Ishikawa (cell line): ENCODE results near the gene KLF16.

Source experiments
- CEBPB ChIP-seq: IDR thresholded peaks from 2 replicates; pipeline ENCODE4 v1.6.1; 2012
- CREB1 ChIP-seq: IDR thresholded peaks from 2 replicates; pipeline ENCODE4 v1.6.1; 2012; ENCODE audit warnings: low read depth
- EGR1 ChIP-seq: IDR thresholded peaks from 2 replicates; pipeline ENCODE4 v1.6.1; 2012
- EP300 ChIP-seq: IDR thresholded peaks from 2 replicates; pipeline ENCODE4 v1.6.1; 2012; ENCODE audit warnings: borderline replicate concordance
- FOXM1 ChIP-seq: IDR thresholded peaks from 2 replicates; pipeline ENCODE4 v1.6.1; 2012; ENCODE audit warnings: low read depth, borderline replicate concordance
- NFIC ChIP-seq: IDR thresholded peaks from 2 replicates; pipeline ENCODE4 v1.6.1; 2012
- RAD21 ChIP-seq: IDR thresholded peaks from 2 replicates; pipeline ENCODE4 v1.6.1; 2012; ENCODE audit warnings: low read depth
- TAF1 ChIP-seq: IDR thresholded peaks from 2 replicates; pipeline ENCODE4 v1.6.1; 2012; ENCODE audit warnings: low read depth, mild to moderate bottlenecking
- TCF12 ChIP-seq: IDR thresholded peaks from 2 replicates; pipeline ENCODE4 v1.6.1; 2012; ENCODE audit warnings: low read depth
- TEAD4 ChIP-seq: IDR thresholded peaks from 2 replicates; pipeline ENCODE4 v1.6.1; 2012
- USF1 ChIP-seq: IDR thresholded peaks from 2 replicates; pipeline ENCODE4 v1.6.1; 2012
- YY1 ChIP-seq: IDR thresholded peaks from 2 replicates; pipeline ENCODE4 v1.6.1; 2012; ENCODE audit warnings: low read depth
- ZBTB7A ChIP-seq: IDR thresholded peaks from 2 replicates; pipeline ENCODE4 v1.6.1; 2012; ENCODE audit warnings: low read depth
- TF ChIP-seq, protein P1 (sequence below): IDR thresholded peaks from 2 replicates; pipeline ENCODE4 v1.6.1; 2012
- TF ChIP-seq, protein P2 (sequence below): IDR thresholded peaks from 2 replicates; pipeline ENCODE4 v1.6.1; 2012; ENCODE audit warnings: low read depth, mild to moderate bottlenecking

KLF16 gene

DNA sequence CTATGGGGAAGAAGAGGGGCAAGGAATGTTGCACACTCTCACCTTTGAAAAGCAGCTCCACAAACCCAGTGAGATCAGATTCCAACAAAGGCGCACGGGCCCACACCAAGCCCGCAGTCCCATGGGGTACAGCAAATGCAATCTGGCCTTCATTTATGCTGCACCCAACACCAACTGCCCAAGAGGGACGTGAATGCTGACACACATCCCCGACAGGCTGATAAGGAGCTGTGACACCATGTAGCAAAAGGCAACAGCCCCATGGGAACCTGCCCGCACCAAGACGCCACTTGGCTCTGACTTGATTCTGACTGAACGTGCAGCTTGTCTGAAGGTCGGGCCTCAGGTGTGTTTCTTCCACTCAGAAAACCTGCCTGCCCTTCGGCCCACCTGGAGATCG is 32.4 kb downstream of the KLF16 start:
- no peak for TF ChIP-seq YY1
- TF ChIP-seq, protein P1, sequence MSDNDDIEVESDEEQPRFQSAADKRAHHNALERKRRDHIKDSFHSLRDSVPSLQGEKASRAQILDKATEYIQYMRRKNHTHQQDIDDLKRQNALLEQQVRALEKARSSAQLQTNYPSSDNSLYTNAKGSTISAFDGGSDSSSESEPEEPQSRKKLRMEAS: no peak
- TF ChIP-seq CREB1: no peak
- TF ChIP-seq FOXM1: no peak
- no peak for TF ChIP-seq TEAD4
- no peak for TF ChIP-seq USF1
- TF ChIP-seq TCF12: no peak
- TF ChIP-seq RAD21: no peak
- TF ChIP-seq TAF1: no peak
- TF ChIP-seq EP300: no peak
- TF ChIP-seq ZBTB7A: no peak
- no peak for TF ChIP-seq EGR1
- TF ChIP-seq, protein P2, sequence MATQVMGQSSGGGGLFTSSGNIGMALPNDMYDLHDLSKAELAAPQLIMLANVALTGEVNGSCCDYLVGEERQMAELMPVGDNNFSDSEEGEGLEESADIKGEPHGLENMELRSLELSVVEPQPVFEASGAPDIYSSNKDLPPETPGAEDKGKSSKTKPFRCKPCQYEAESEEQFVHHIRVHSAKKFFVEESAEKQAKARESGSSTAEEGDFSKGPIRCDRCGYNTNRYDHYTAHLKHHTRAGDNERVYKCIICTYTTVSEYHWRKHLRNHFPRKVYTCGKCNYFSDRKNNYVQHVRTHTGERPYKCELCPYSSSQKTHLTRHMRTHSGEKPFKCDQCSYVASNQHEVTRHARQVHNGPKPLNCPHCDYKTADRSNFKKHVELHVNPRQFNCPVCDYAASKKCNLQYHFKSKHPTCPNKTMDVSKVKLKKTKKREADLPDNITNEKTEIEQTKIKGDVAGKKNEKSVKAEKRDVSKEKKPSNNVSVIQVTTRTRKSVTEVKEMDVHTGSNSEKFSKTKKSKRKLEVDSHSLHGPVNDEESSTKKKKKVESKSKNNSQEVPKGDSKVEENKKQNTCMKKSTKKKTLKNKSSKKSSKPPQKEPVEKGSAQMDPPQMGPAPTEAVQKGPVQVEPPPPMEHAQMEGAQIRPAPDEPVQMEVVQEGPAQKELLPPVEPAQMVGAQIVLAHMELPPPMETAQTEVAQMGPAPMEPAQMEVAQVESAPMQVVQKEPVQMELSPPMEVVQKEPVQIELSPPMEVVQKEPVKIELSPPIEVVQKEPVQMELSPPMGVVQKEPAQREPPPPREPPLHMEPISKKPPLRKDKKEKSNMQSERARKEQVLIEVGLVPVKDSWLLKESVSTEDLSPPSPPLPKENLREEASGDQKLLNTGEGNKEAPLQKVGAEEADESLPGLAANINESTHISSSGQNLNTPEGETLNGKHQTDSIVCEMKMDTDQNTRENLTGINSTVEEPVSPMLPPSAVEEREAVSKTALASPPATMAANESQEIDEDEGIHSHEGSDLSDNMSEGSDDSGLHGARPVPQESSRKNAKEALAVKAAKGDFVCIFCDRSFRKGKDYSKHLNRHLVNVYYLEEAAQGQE: no peak

- TF ChIP-seq CREB1: no peak
- TF ChIP-seq, protein P1: no peak
Measured at GRCh38 chr19:1830568-1830967, 32.8 kb downstream of the KLF16 start.

- TF ChIP-seq FOXM1: no peak
- TF ChIP-seq RAD21: no peak
- no peak for TF ChIP-seq EGR1
- TF ChIP-seq USF1: no peak
- TF ChIP-seq EP300: no peak
- TF ChIP-seq, protein P1: no peak
- TF ChIP-seq ZBTB7A: no peak
- TF ChIP-seq, protein P2: no peak
- no peak for TF ChIP-seq TAF1
- TF ChIP-seq TCF12: no peak
- no peak for TF ChIP-seq YY1
- no peak for TF ChIP-seq CREB1
- no peak for TF ChIP-seq NFIC
Measured at GRCh38 chr19:1829958-1830357, 33.4 kb downstream of the KLF16 start.

GRCh38 chr19:1828279-1829238 is 34.8 kb downstream of the KLF16 start:
- TF ChIP-seq FOXM1 (no peak), TAF1 (no peak), ZBTB7A (no peak), CREB1 (no peak), EGR1 (no peak), USF1 (no peak), NFIC (no peak), CEBPB (no peak), RAD21 (no peak), TCF12 (no peak), TEAD4 (no peak)
- TF ChIP-seq, protein P1: no peak
- TF ChIP-seq, protein P2: no peak
